Measurements from ENCODE around the gene IZUMO2. TPM values are rescaled to one million over a fixed set of nuclear protein-coding genes. Genes with fewer than 3 reads are reported as not detected.
"Not testable (repeated sequence)": the region's sequence is repeated elsewhere in the genome, so short reads cannot be mapped to it uniquely, and the experiment has no call there.

Gene IZUMO2
- total and polyA plus RNA-seq, 9 of the 15 experiments (the other 6 are each of a cell fraction or from before 2014, with no cell fraction given) = not detected

GRCh38 chr19:50147462-50148423 is 15.3 kb downstream of the IZUMO2 start (continued):
- TF ChIP-seq SAP30 (IDR thresholded peaks at IDR 0.05; ENCODE audit: borderline replicate concordance, insufficient read depth, low read depth, low read length, poor library complexity, severe bottlenecking) = peak; percentile 48

- POLR2A ChIA-PET; DNase-seq (ENCODE audit: extremely low read depth in 1 of 4, low spot score in 3 of 4); H3K27ac ChIP-seq (ENCODE audit: extremely low read depth, low read depth, low read length); H4K20me1 ChIP-seq (replicated peaks; ENCODE audit: control insufficient read depth, insufficient read depth, low read length); H2AFZ ChIP-seq (ENCODE audit: low read depth, low read length); H3K27me3 ChIP-seq (ENCODE audit: control insufficient read depth in 2 of 2, insufficient read depth in 2 of 2, low read length in 2 of 2); CTCF ChIA-PET (ENCODE audit: low intra/inter-chr PET ratio); H3K4me2 ChIP-seq (ENCODE audit: insufficient read depth, low read length); BruUV-seq (replicated peaks); FAIRE-seq; H3K9ac ChIP-seq (ENCODE audit: insufficient read depth in 1 of 2, low read depth in 2 of 2, low read length in 2 of 2); H3K9me3 ChIP-seq (replicated peaks; ENCODE audit: control insufficient read depth, insufficient read depth, low read depth, low read length); intact Hi-C loops (cut with micrococcal nuclease); H3K36me3 ChIP-seq (ENCODE audit: control insufficient read depth, insufficient read depth, low read length); H3K4me1 ChIP-seq (replicated peaks in 1 of 2; ENCODE audit: control insufficient read depth in 2 of 2, insufficient read depth in 2 of 2, low read length in 2 of 2); H3K4me3 ChIP-seq; H3K9me1 ChIP-seq (ENCODE audit: control insufficient read depth, insufficient read depth, low read length); in situ Hi-C loops (cut with MboI); H3K79me2 ChIP-seq (ENCODE audit: control insufficient read depth, insufficient read depth, low read length): not testable (repeated sequence)
- peak; percentile 61 for ATAC-seq
- WGBS (ENCODE audit: insufficient coverage, low coverage, missing lambda C conversion rate) = 24% methylated on average over 1 of the region's 1 CpG
- peak in 1 of 2 experiments; percentile 29; a peak in 2 of 4 replicates for TF ChIP-seq NRF1 (conservative IDR thresholded peaks at IDR 0.05 in 1 of 2, IDR thresholded peaks at IDR 0.05 in 1 of 2)
Observed at GRCh38 chr19:50141921-50142320, 21.2 kb downstream of the IZUMO2 start.
